ENCODE results near the gene TRIM37.

TRIM37 gene

GRCh38 chr17:58998871-58999270 lies 107.8 kb downstream of the TRIM37 start:
- Histone ChIP-seq H3K4me1 (ENCODE audit: control insufficient read depth, insufficient read depth, low read length, poor library complexity, severe bottlenecking) (peaks cover 4% of the 10 kb centered on the region), H3K36me3 (ENCODE audit: control insufficient read depth, insufficient read depth, low read length) (peaks cover 16% of the 10 kb centered on the region), H3K27ac (ENCODE audit: insufficient read depth, low read length, poor library complexity, severe bottlenecking) (no peak overlapping the region), H3K4me3 (ENCODE audit: insufficient read depth, low read depth, low read length, poor library complexity, severe bottlenecking) (no peak overlapping the region), H3K27me3 (replicated peaks; ENCODE audit: control insufficient read depth, insufficient read depth, low read length, poor library complexity, severe bottlenecking) (no peaks in the 10 kb centered on the region), H3K9me3 (ENCODE audit: control insufficient read depth, low read length) (no peaks in the 10 kb centered on the region)
- DNase-seq = no peak

GRCh38 chr17:58997756-58998553 lies 108.7 kb downstream of the TRIM37 start:
- no peak overlapping the region for H3K4me3 ChIP-seq (ENCODE audit: insufficient read depth, low read depth, low read length, poor library complexity, severe bottlenecking)
- peaks cover 4% of the 10 kb centered on the region for H3K4me1 ChIP-seq (ENCODE audit: control insufficient read depth, insufficient read depth, low read length, poor library complexity, severe bottlenecking)
- DNase-seq = no peak
- no peak overlapping the region for H3K27ac ChIP-seq (ENCODE audit: insufficient read depth, low read length, poor library complexity, severe bottlenecking)
- peaks cover 16% of the 10 kb centered on the region for H3K36me3 ChIP-seq (ENCODE audit: control insufficient read depth, insufficient read depth, low read length)
- no peaks in the 10 kb centered on the region for H3K27me3 ChIP-seq (replicated peaks; ENCODE audit: control insufficient read depth, insufficient read depth, low read length, poor library complexity, severe bottlenecking)
- no peaks in the 10 kb centered on the region for H3K9me3 ChIP-seq (ENCODE audit: control insufficient read depth, low read length)

GRCh38 chr17:58996968-58997367 lies 109.7 kb downstream of the TRIM37 start:
- no peak for DNase-seq
- H3K27ac ChIP-seq (ENCODE audit: insufficient read depth, low read length, poor library complexity, severe bottlenecking) = no peak overlapping the region
- peaks cover 4% of the 10 kb centered on the region for H3K4me1 ChIP-seq (ENCODE audit: control insufficient read depth, insufficient read depth, low read length, poor library complexity, severe bottlenecking)
- H3K36me3 ChIP-seq (ENCODE audit: control insufficient read depth, insufficient read depth, low read length) = peaks cover 16% of the 10 kb centered on the region
- H3K27me3 ChIP-seq (replicated peaks; ENCODE audit: control insufficient read depth, insufficient read depth, low read length, poor library complexity, severe bottlenecking) = no peaks in the 10 kb centered on the region
- H3K9me3 ChIP-seq (ENCODE audit: control insufficient read depth, low read length) = no peaks in the 10 kb centered on the region
- H3K4me3 ChIP-seq (ENCODE audit: insufficient read depth, low read depth, low read length, poor library complexity, severe bottlenecking) = no peak overlapping the region

GRCh38 chr17:58995247-58995940 lies 111.3 kb downstream of the TRIM37 start:
- Histone ChIP-seq H3K27ac (ENCODE audit: insufficient read depth, low read length, poor library complexity, severe bottlenecking) (no peak overlapping the region), H3K4me3 (ENCODE audit: insufficient read depth, low read depth, low read length, poor library complexity, severe bottlenecking) (no peak overlapping the region), H3K27me3 (replicated peaks; ENCODE audit: control insufficient read depth, insufficient read depth, low read length, poor library complexity, severe bottlenecking) (no peaks in the 10 kb centered on the region), H3K9me3 (ENCODE audit: control insufficient read depth, low read length) (no peaks in the 10 kb centered on the region), H3K4me1 (ENCODE audit: control insufficient read depth, insufficient read depth, low read length, poor library complexity, severe bottlenecking) (no peaks in the 10 kb centered on the region), H3K36me3 (ENCODE audit: control insufficient read depth, insufficient read depth, low read length) (peaks cover 21% of the 10 kb centered on the region)
- DNase-seq = no peak

GRCh38 chr17:58993311-58993710 lies 113.4 kb downstream of the TRIM37 start:
- H3K4me3 ChIP-seq (ENCODE audit: insufficient read depth, low read depth, low read length, poor library complexity, severe bottlenecking) = no peak overlapping the region
- H3K27me3 ChIP-seq (replicated peaks; ENCODE audit: control insufficient read depth, insufficient read depth, low read length, poor library complexity, severe bottlenecking) = no peaks in the 10 kb centered on the region
- peaks cover 11% of the 10 kb centered on the region for H3K36me3 ChIP-seq (ENCODE audit: control insufficient read depth, insufficient read depth, low read length)
- DNase-seq = no peak
- H3K4me1 ChIP-seq (ENCODE audit: control insufficient read depth, insufficient read depth, low read length, poor library complexity, severe bottlenecking) = no peaks in the 10 kb centered on the region
- no peaks in the 10 kb centered on the region for H3K9me3 ChIP-seq (ENCODE audit: control insufficient read depth, low read length)
- no peak overlapping the region for H3K27ac ChIP-seq (ENCODE audit: insufficient read depth, low read length, poor library complexity, severe bottlenecking)

GRCh38 chr17:58991718-58992331 lies 114.9 kb downstream of the TRIM37 start:
- H3K4me1 ChIP-seq (ENCODE audit: control insufficient read depth, insufficient read depth, low read length, poor library complexity, severe bottlenecking) = no peaks in the 10 kb centered on the region
- no peak for DNase-seq
- H3K4me3 ChIP-seq (ENCODE audit: insufficient read depth, low read depth, low read length, poor library complexity, severe bottlenecking) = no peak overlapping the region
- no peaks in the 10 kb centered on the region for H3K9me3 ChIP-seq (ENCODE audit: control insufficient read depth, low read length)
- H3K36me3 ChIP-seq (ENCODE audit: control insufficient read depth, insufficient read depth, low read length) = peaks cover 11% of the 10 kb centered on the region
- no peaks in the 10 kb centered on the region for H3K27me3 ChIP-seq (replicated peaks; ENCODE audit: control insufficient read depth, insufficient read depth, low read length, poor library complexity, severe bottlenecking)
- no peak overlapping the region for H3K27ac ChIP-seq (ENCODE audit: insufficient read depth, low read length, poor library complexity, severe bottlenecking)

GRCh38 chr17:58989629-58990028 lies 117.1 kb downstream of the TRIM37 start:
- H3K9me3 ChIP-seq (ENCODE audit: control insufficient read depth, low read length) = no peaks in the 10 kb centered on the region
- no peak overlapping the region for H3K4me3 ChIP-seq (ENCODE audit: insufficient read depth, low read depth, low read length, poor library complexity, severe bottlenecking)
- no peaks in the 10 kb centered on the region for H3K27me3 ChIP-seq (replicated peaks; ENCODE audit: control insufficient read depth, insufficient read depth, low read length, poor library complexity, severe bottlenecking)
- no peak for DNase-seq
- no peak overlapping the region for H3K27ac ChIP-seq (ENCODE audit: insufficient read depth, low read length, poor library complexity, severe bottlenecking)
- H3K36me3 ChIP-seq (ENCODE audit: control insufficient read depth, insufficient read depth, low read length) = peaks cover 11% of the 10 kb centered on the region
- H3K4me1 ChIP-seq (ENCODE audit: control insufficient read depth, insufficient read depth, low read length, poor library complexity, severe bottlenecking) = no peaks in the 10 kb centered on the region

GRCh38 chr17:58985971-58986370 lies 120.7 kb downstream of the TRIM37 start:
- Histone ChIP-seq H3K4me3 (ENCODE audit: insufficient read depth, low read depth, low read length, poor library complexity, severe bottlenecking) (no peak overlapping the region), H3K4me1 (ENCODE audit: control insufficient read depth, insufficient read depth, low read length, poor library complexity, severe bottlenecking) (no peaks in the 10 kb centered on the region), H3K27ac (ENCODE audit: insufficient read depth, low read length, poor library complexity, severe bottlenecking) (no peak overlapping the region), H3K27me3 (replicated peaks; ENCODE audit: control insufficient read depth, insufficient read depth, low read length, poor library complexity, severe bottlenecking) (no peaks in the 10 kb centered on the region), H3K9me3 (ENCODE audit: control insufficient read depth, low read length) (no peaks in the 10 kb centered on the region), H3K36me3 (ENCODE audit: control insufficient read depth, insufficient read depth, low read length) (peaks cover 5% of the 10 kb centered on the region)
- no peak for DNase-seq

- Histone ChIP-seq H3K4me3 (ENCODE audit: insufficient read depth, low read depth, low read length, poor library complexity, severe bottlenecking) (no peak overlapping the region), H3K9me3 (ENCODE audit: control insufficient read depth, low read length) (no peaks in the 10 kb centered on the region), H3K27ac (ENCODE audit: insufficient read depth, low read length, poor library complexity, severe bottlenecking) (no peak overlapping the region), H3K4me1 (ENCODE audit: control insufficient read depth, insufficient read depth, low read length, poor library complexity, severe bottlenecking) (no peaks in the 10 kb centered on the region), H3K27me3 (replicated peaks; ENCODE audit: control insufficient read depth, insufficient read depth, low read length, poor library complexity, severe bottlenecking) (no peaks in the 10 kb centered on the region), H3K36me3 (ENCODE audit: control insufficient read depth, insufficient read depth, low read length) (peaks cover 5% of the 10 kb centered on the region)
- DNase-seq = no peak
These were observed 121.3 kb downstream of the TRIM37 start for GRCh38 chr17:58985367-58985766.

- Histone ChIP-seq H3K4me3 (ENCODE audit: insufficient read depth, low read depth, low read length, poor library complexity, severe bottlenecking) (no peak overlapping the region), H3K4me1 (ENCODE audit: control insufficient read depth, insufficient read depth, low read length, poor library complexity, severe bottlenecking) (no peaks in the 10 kb centered on the region), H3K36me3 (ENCODE audit: control insufficient read depth, insufficient read depth, low read length) (peaks cover 5% of the 10 kb centered on the region), H3K27me3 (replicated peaks; ENCODE audit: control insufficient read depth, insufficient read depth, low read length, poor library complexity, severe bottlenecking) (no peaks in the 10 kb centered on the region), H3K27ac (ENCODE audit: insufficient read depth, low read length, poor library complexity, severe bottlenecking) (no peak overlapping the region), H3K9me3 (ENCODE audit: control insufficient read depth, low read length) (no peaks in the 10 kb centered on the region)
- DNase-seq = no peak
These were observed 124.1 kb downstream of the TRIM37 start for GRCh38 chr17:58982626-58983025.
